ENCODE measurements around the gene EFCAB6.

DNA sequence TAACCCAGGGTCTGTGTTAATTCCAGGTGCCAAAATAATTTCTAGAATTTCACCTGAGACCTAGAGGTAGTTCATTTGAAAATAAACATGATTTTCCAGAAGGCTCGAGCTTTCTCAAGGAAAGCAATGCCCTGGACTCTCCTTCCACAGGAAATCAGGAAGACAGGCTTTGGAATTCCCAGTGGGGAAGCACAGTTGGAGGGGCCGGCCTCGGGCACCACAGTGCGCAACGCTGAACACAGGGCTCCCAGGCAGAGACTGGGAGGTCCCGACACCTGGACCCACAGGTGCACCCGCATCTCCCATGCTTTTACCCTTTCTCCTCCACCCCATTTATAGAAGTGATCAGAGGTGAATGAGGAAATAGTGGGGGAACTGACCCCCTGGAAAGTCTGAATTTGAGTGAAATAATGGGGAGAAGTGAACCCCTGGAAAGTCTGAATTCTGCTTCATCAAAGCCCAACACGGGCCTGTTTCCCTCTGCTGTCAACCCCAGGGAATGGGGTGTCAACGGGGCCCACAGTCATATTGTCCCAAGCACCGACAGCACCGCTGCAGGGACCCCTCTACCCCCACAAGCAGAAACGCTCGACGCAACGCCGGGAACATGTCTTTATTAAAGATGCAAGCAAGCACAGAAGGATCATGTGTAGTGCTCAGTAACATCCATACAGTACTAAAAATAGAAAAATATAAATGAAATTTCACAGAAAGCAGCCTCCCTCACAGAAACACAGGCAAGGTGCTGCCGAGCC, 12.0 kb upstream of the EFCAB6 start:
- TF ChIP-seq SUZ12 (IDR thresholded peaks at IDR 0.05; ENCODE audit: unreplicated experiment) (no peak), JUND (IDR thresholded peaks at IDR 0.05; ENCODE audit: low read depth, low read length) (no peak), EZH2 (IDR thresholded peaks at IDR 0.05; ENCODE audit: borderline replicate concordance, control insufficient read depth, low read depth, low read length) (no peak), POLR2A (IDR thresholded peaks at IDR 0.05; ENCODE audit: low read depth, low read length) (no peak), KDM1A (IDR thresholded peaks at IDR 0.05; ENCODE audit: borderline replicate concordance) (no peak)
- TF ChIP-seq, protein P1, sequence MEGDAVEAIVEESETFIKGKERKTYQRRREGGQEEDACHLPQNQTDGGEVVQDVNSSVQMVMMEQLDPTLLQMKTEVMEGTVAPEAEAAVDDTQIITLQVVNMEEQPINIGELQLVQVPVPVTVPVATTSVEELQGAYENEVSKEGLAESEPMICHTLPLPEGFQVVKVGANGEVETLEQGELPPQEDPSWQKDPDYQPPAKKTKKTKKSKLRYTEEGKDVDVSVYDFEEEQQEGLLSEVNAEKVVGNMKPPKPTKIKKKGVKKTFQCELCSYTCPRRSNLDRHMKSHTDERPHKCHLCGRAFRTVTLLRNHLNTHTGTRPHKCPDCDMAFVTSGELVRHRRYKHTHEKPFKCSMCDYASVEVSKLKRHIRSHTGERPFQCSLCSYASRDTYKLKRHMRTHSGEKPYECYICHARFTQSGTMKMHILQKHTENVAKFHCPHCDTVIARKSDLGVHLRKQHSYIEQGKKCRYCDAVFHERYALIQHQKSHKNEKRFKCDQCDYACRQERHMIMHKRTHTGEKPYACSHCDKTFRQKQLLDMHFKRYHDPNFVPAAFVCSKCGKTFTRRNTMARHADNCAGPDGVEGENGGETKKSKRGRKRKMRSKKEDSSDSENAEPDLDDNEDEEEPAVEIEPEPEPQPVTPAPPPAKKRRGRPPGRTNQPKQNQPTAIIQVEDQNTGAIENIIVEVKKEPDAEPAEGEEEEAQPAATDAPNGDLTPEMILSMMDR (IDR thresholded peaks at IDR 0.05 in 2 of 3, conservative IDR thresholded peaks at IDR 0.05 in 1 of 3; ENCODE audit: control insufficient read depth in 2 of 3, extremely low read depth in 1 of 3, insufficient read depth in 1 of 3, low read depth in 3 of 3, low read length in 3 of 3), result no peak
- TF ChIP-seq, protein P2, sequence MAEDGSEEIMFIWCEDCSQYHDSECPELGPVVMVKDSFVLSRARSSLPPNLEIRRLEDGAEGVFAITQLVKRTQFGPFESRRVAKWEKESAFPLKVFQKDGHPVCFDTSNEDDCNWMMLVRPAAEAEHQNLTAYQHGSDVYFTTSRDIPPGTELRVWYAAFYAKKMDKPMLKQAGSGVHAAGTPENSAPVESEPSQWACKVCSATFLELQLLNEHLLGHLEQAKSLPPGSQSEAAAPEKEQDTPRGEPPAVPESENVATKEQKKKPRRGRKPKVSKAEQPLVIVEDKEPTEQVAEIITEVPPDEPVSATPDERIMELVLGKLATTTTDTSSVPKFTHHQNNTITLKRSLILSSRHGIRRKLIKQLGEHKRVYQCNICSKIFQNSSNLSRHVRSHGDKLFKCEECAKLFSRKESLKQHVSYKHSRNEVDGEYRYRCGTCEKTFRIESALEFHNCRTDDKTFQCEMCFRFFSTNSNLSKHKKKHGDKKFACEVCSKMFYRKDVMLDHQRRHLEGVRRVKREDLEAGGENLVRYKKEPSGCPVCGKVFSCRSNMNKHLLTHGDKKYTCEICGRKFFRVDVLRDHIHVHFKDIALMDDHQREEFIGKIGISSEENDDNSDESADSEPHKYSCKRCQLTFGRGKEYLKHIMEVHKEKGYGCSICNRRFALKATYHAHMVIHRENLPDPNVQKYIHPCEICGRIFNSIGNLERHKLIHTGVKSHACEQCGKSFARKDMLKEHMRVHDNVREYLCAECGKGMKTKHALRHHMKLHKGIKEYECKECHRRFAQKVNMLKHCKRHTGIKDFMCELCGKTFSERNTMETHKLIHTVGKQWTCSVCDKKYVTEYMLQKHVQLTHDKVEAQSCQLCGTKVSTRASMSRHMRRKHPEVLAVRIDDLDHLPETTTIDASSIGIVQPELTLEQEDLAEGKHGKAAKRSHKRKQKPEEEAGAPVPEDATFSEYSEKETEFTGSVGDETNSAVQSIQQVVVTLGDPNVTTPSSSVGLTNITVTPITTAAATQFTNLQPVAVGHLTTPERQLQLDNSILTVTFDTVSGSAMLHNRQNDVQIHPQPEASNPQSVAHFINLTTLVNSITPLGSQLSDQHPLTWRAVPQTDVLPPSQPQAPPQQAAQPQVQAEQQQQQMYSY (CRISPR knock-in tag; IDR thresholded peaks at IDR 0.05), result no peak

All from GM12878 (cell line).